NB4 (cell line): ENCODE results near the gene TM4SF20.

Experiments
- DNase-seq: peaks from one replicate; pipeline ENCODE4 v3.0.0; 2010; ENCODE audit warnings: low read depth
- H3K4me3 ChIP-seq: one replicate; pipeline ENCODE4 v1.5.1; 2011; ENCODE audit warnings: mild to moderate bottlenecking, low read depth, low read length, moderate library complexity
- CTCF ChIP-seq: IDR thresholded peaks from one replicate; pipeline ENCODE4 v1.5.1; 2012; ENCODE audit warnings: low read depth, low read length
- MAX ChIP-seq: IDR thresholded peaks from 2 replicates; pipeline ENCODE4 v1.6.1; 2011; ENCODE audit warnings: low read depth, low read length
- MYC ChIP-seq: IDR thresholded peaks from 2 replicates; pipeline ENCODE4 v1.6.1; 2011; ENCODE audit warnings: low read depth, low read length
- POLR2A ChIP-seq: IDR thresholded peaks from 2 replicates; pipeline ENCODE4 v1.6.1; 2011; ENCODE audit warnings: mild to moderate bottlenecking; ENCODE audit not compliant: insufficient read length; ENCODE audit errors: extremely low read depth

TM4SF20 gene

GRCh38 chr2:227378371-227378782 lies 729 bp downstream of the TM4SF20 start:
- no peak for DNase-seq
- TF ChIP-seq CTCF (no peak), POLR2A (no peak), MYC (no peak), MAX (no peak)
- H3K4me3 ChIP-seq = no peak overlapping the region

- TF ChIP-seq CTCF = no peak
- TF ChIP-seq POLR2A = no peak
- TF ChIP-seq MAX = no peak
- TF ChIP-seq MYC = no peak
- H3K4me3 ChIP-seq = no peak overlapping the region
- no peak for DNase-seq
Measured at GRCh38 chr2:227377467-227378351, 1.4 kb downstream of the TM4SF20 start.

- TF ChIP-seq POLR2A (no peak), MYC (no peak), CTCF (no peak), MAX (no peak)
- no peak overlapping the region for H3K4me3 ChIP-seq
- no peak for DNase-seq
Measured at GRCh38 chr2:227376656-227377396, 2.3 kb downstream of the TM4SF20 start.

- peak; percentile 90 for DNase-seq
- no peak overlapping the region for H3K4me3 ChIP-seq
- TF ChIP-seq MYC (no peak), POLR2A (no peak), CTCF (no peak), MAX (no peak)
Measured at GRCh38 chr2:227374158-227374557, 4.9 kb downstream of the TM4SF20 start.

GRCh38 chr2:227373389-227373788 lies 5.7 kb downstream of the TM4SF20 start:
- no peak overlapping the region for H3K4me3 ChIP-seq

More at GRCh38 chr2:227373389-227373788, 5.7 kb downstream of the TM4SF20 start:
- TF ChIP-seq MYC (no peak), CTCF (no peak), MAX (no peak)
- DNase-seq = no peak
